CD14-positive monocyte (primary cell): ENCODE measurements around the gene CCDC194. TPM values are rescaled to one million over a fixed set of nuclear protein-coding genes. Genes with fewer than 3 reads are reported as not detected.

Experiments used
- DNase-seq, 3 donors: peaks; one replicate each; pipeline ENCODE4 v3.0.0-alpha.2; 2011 to 2022
- H2AFZ ChIP-seq: 2 replicates; pipeline ENCODE4 v1.6.0; 2012; ENCODE audit warnings: mild to moderate bottlenecking, low read depth, low read length, inconsistent platforms; ENCODE audit not compliant: insufficient read depth, poor library complexity, severe bottlenecking
- H3K27ac ChIP-seq, 2 donors: 1 replicate in 1 of 2; 2 replicates in 1 of 2; pipeline ENCODE4 v1.5.1; 2012 to 2013; ENCODE audit warnings: low read length in 2 of 2, control low read depth in 1 of 2, inconsistent platforms in 1 of 2, low read depth in 1 of 2, mild to moderate bottlenecking in 1 of 2
- H3K27me3 ChIP-seq, 2 donors: one replicate each; pipeline versions ENCODE4 v1.6.0 to v1.6.1; 2011 to 2013; ENCODE audit warnings: low read length in 2 of 2; ENCODE audit not compliant: control insufficient read depth in 2 of 2, insufficient read depth in 2 of 2
- H3K36me3 ChIP-seq, 2 donors: replicated peaks in 1 of 2; 1 replicate in 1 of 2; 2 replicates in 1 of 2; pipeline versions ENCODE4 v1.5.1 to v1.6.1; 2012 to 2013; ENCODE audit warnings: low read length in 2 of 2, control low read depth in 1 of 2, inconsistent platforms in 1 of 2, mild to moderate bottlenecking in 1 of 2; ENCODE audit not compliant: insufficient read depth in 2 of 2, control insufficient read depth in 1 of 2
- H3K4me1 ChIP-seq, 2 donors: 1 replicate in 1 of 2; 2 replicates in 1 of 2; pipeline versions ENCODE4 v1.5.1 to v1.6.1; 2012 to 2013; ENCODE audit warnings: low read length in 2 of 2, control low read depth in 1 of 2, inconsistent platforms in 1 of 2, mild to moderate bottlenecking in 1 of 2, moderate library complexity in 1 of 2; ENCODE audit not compliant: insufficient read depth in 2 of 2, control insufficient read depth in 1 of 2
- H3K4me2 ChIP-seq: replicated peaks from 2 replicates; pipeline ENCODE3; 2012; ENCODE audit warnings: low read length, moderate library complexity, mild to moderate bottlenecking; ENCODE audit not compliant: poor library complexity, severe bottlenecking; ENCODE audit errors: extremely low read depth
- H3K4me3 ChIP-seq, 3 experiments: fragments of 200-600 bp in 1 of 3; sonication (generic) in 1 of 3; replicated peaks in 1 of 3; 1 replicate in 2 of 3; 2 replicates in 1 of 3; pipeline ENCODE4 v1.5.1; 2011 to 2013; ENCODE audit warnings: low read length in 3 of 3, mild to moderate bottlenecking in 3 of 3, control low read depth in 2 of 3, low read depth in 2 of 3, inconsistent platforms in 1 of 3, moderate library complexity in 1 of 3
- H3K79me2 ChIP-seq: 2 replicates; pipeline ENCODE4 v1.6.0; 2012; ENCODE audit warnings: mild to moderate bottlenecking, control low read depth, inconsistent platforms, low read length, moderate library complexity; ENCODE audit not compliant: insufficient read depth
- H3K9ac ChIP-seq: 2 replicates; pipeline ENCODE4 v1.6.0; 2017; ENCODE audit warnings: low read length, mild to moderate bottlenecking; ENCODE audit not compliant: insufficient read depth, poor library complexity, severe bottlenecking
- H3K9me3 ChIP-seq, 2 donors: replicated peaks in 1 of 2; 1 replicate in 1 of 2; 2 replicates in 1 of 2; pipeline versions ENCODE4 v1.5.1 to v1.6.1; 2012 to 2013; ENCODE audit warnings: low read length in 2 of 2, control low read depth in 1 of 2; ENCODE audit not compliant: control insufficient read depth in 1 of 2, insufficient read depth in 1 of 2
- H4K20me1 ChIP-seq: 2 replicates; pipeline ENCODE4 v1.6.0; 2012; ENCODE audit warnings: mild to moderate bottlenecking, low read length, control low read depth, moderate library complexity; ENCODE audit not compliant: insufficient read depth
- H3K27ac Mint-ChIP-seq, 7 donors: one replicate each; pipeline ENCODE4 v1.8.0; 2020; ENCODE audit warnings: mild to moderate bottlenecking in 7 of 7, mixed read lengths in 7 of 7, moderate library complexity in 6 of 7, inconsistent platforms in 2 of 7
- H3K27me3 Mint-ChIP-seq, 3 donors: one replicate each; pipeline ENCODE4 v1.8.0; 2021 to 2022; ENCODE audit warnings: low read depth in 3 of 3, mild to moderate bottlenecking in 3 of 3, mixed read lengths in 3 of 3, moderate library complexity in 3 of 3, inconsistent platforms in 1 of 3
- H3K36me3 Mint-ChIP-seq, 2 donors: one replicate each; pipeline ENCODE4 v1.8.0; 2020; ENCODE audit warnings: mixed read lengths in 2 of 2, inconsistent platforms in 1 of 2, mild to moderate bottlenecking in 1 of 2
- H3K4me1 Mint-ChIP-seq: one replicate; pipeline ENCODE4 v1.8.0; 2020; ENCODE audit warnings: mild to moderate bottlenecking, mixed read lengths
- H3K4me3 Mint-ChIP-seq, 2 donors: one replicate each; pipeline ENCODE4 v1.8.0; 2020; ENCODE audit warnings: mild to moderate bottlenecking in 2 of 2, mixed read lengths in 2 of 2, moderate library complexity in 1 of 2
- H3K9me3 Mint-ChIP-seq, 7 donors: one replicate each; pipeline ENCODE4 v1.8.0; 2020 to 2022; ENCODE audit warnings: mixed read lengths in 7 of 7, mild to moderate bottlenecking in 6 of 7, moderate library complexity in 6 of 7, inconsistent platforms in 2 of 7
- WGBS: methylation state at CpG from one replicate; pipeline ENCODE4 v1.1.5; 2013; ENCODE audit warnings: missing lambda C conversion rate; ENCODE audit not compliant: insufficient coverage; 5-methylcytosine and 5-hydroxymethylcytosine counted together
- intact Hi-C, 2 donors: fragments of 100-400 bp; cut with micrococcal nuclease; formaldehyde crosslinking; loops; one replicate each; pipeline versions ENCODE4 v1.15.0 to v1.15.1; 2023
- polyA plus RNA-seq, 3 donors: library from polyadenylated mRNA; depleted of rRNA in 1 of 3; unstranded in 2 of 3; stranded (reverse) in 1 of 3; fragments of 300-500 nt in 2 of 3; fragments of >200 nt in 1 of 3; fragmentation: Illumina TruSeq in 2 of 3; gene quantifications; 1 replicate in 2 of 3; 2 replicates in 1 of 3; pipeline ENCODE4 v1.2.3, GENCODE V29; 2012 to 2021
- TF ChIP-seq, protein P1 (sequence below): fragments of 200-600 bp; IDR thresholded peaks from one replicate; pipeline ENCODE4 v1.8.0; 2022; ENCODE audit warnings: antibody characterized with exemption, mild to moderate bottlenecking

Gene CCDC194
- polyA plus RNA-seq, 3 donors = 0.52 TPM; not detected in 2

DNA sequence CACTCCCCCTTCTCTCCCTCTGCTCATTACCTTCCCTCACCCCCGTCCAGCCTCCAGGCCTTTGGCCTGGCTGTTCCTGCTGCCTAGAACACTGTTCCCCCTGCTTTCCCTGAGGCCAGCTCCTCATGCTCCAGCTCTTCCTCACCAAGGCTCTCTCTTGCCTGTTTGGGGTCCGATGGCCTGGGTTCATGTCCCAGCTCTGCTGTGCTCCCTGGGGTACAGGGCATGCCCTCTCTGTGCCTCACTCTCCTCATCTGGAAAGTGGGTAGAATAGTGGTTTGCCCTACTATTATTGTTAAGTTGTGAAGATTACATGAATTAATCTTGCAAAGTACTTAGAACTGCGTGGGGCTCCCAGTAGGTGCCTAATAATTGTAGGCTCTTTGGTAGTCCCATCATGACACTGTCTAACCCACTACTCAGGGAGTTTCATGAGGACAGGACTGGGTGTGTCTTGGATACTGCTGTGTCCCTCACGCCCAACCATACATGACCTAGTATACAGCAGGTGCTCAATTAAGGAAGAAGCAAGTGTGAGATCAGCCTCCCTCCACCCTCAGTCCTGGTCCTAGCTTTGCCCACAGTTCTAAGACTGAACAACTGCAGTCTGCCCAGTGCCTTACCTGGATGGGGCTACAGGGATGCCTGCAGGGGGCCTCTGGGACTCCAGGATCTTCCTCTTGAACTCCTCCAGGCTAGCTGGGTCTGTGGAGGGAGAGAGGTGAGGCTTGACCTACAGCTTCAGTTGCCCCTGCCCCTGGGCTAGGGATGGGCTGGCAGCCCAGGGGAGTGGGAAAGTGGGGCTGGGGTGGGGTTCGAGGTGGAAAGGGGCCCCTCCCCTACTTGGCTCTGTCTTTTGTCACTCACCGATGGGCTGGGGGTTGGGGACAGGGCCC is 33.8 kb downstream of the CCDC194 start:
- no peaks in the 10 kb centered on the region for H3K9me3 ChIP-seq
- Mint-ChIP-seq H3K27me3 (peaks cover 4 to 10% (median 6%) of the 10 kb centered on the region in 3 donors), H3K36me3 (no peaks in the 10 kb centered on the region), H3K9me3 (no peaks in the 10 kb centered on the region), H3K4me3 (no peak overlapping the region), H3K4me1 (peaks cover 6% of the 10 kb centered on the region), H3K27ac (no peak overlapping the region)
- H3K36me3 ChIP-seq = no peaks in the 10 kb centered on the region
- no peak overlapping the region for H3K4me2 ChIP-seq
- H3K27ac ChIP-seq = no peak overlapping the region
- H2AFZ ChIP-seq = no peak overlapping the region
- H3K27me3 ChIP-seq = no peaks in the 10 kb centered on the region
- intact Hi-C loops = no loop called here
- DNase-seq = no peak
- H3K9ac ChIP-seq = no peak overlapping the region
- TF ChIP-seq, protein P1, sequence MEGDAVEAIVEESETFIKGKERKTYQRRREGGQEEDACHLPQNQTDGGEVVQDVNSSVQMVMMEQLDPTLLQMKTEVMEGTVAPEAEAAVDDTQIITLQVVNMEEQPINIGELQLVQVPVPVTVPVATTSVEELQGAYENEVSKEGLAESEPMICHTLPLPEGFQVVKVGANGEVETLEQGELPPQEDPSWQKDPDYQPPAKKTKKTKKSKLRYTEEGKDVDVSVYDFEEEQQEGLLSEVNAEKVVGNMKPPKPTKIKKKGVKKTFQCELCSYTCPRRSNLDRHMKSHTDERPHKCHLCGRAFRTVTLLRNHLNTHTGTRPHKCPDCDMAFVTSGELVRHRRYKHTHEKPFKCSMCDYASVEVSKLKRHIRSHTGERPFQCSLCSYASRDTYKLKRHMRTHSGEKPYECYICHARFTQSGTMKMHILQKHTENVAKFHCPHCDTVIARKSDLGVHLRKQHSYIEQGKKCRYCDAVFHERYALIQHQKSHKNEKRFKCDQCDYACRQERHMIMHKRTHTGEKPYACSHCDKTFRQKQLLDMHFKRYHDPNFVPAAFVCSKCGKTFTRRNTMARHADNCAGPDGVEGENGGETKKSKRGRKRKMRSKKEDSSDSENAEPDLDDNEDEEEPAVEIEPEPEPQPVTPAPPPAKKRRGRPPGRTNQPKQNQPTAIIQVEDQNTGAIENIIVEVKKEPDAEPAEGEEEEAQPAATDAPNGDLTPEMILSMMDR = no peak
- H3K4me1 ChIP-seq = no peaks in the 10 kb centered on the region
- WGBS = 96% methylated on average over 4 of the region's 6 CpGs
- no peaks in the 10 kb centered on the region for H4K20me1 ChIP-seq
- H3K4me3 ChIP-seq = no peak overlapping the region
- no peaks in the 10 kb centered on the region for H3K79me2 ChIP-seq

DNA sequence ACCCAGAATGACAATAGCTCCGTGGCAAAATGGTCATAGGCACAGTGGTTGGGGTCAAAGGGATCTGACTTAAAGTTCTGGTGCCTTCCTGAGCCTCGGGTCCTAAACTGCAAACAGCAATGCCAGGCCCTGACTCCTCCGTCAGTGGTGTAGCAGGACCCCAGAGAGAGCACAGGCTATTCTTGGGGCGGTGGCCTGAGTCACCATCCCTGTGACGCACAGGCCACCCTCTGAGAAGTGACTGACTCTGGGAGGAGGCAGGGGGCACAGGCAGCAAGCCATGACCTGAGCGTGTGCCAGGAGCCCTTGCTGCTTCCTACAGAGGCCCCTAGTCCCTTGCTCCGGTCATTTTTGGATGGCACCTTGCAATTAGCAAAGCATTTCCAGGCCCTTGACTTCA is 35.6 kb downstream of the CCDC194 start:
- no peak overlapping the region for H2AFZ ChIP-seq
- no peak overlapping the region for H3K4me3 Mint-ChIP-seq

More for the DNA sequence above, 35.6 kb downstream of the CCDC194 start:
- Mint-ChIP-seq H3K9me3 (no peaks in the 10 kb centered on the region), H3K27me3 (peaks cover 4 to 9% (median 4%) of the 10 kb centered on the region in 3 donors), H3K4me1 (peaks cover 6% of the 10 kb centered on the region), H3K27ac (peak overlapping the region in 1 of 7 donors; percentile 60), H3K36me3 (no peaks in the 10 kb centered on the region)
- DNase-seq = no peak
- Histone ChIP-seq H3K9ac (no peak overlapping the region), H3K9me3 (no peaks in the 10 kb centered on the region), H4K20me1 (no peaks in the 10 kb centered on the region), H3K4me1 (no peaks in the 10 kb centered on the region), H3K4me3 (no peak overlapping the region), H3K27ac (no peak overlapping the region), H3K79me2 (no peaks in the 10 kb centered on the region), H3K36me3 (no peaks in the 10 kb centered on the region), H3K4me2 (no peak overlapping the region), H3K27me3 (no peaks in the 10 kb centered on the region)
- 94% methylated on average over 6 of the region's 7 CpGs for WGBS
- TF ChIP-seq, protein P1 = no peak
- intact Hi-C loops = no loop called here
